ENCODE measurements around the gene NUDCD3.
A peak's percentile ranks its signal among the peaks of the same experiment; 100 is the strongest.

NUDCD3 gene

DNA sequence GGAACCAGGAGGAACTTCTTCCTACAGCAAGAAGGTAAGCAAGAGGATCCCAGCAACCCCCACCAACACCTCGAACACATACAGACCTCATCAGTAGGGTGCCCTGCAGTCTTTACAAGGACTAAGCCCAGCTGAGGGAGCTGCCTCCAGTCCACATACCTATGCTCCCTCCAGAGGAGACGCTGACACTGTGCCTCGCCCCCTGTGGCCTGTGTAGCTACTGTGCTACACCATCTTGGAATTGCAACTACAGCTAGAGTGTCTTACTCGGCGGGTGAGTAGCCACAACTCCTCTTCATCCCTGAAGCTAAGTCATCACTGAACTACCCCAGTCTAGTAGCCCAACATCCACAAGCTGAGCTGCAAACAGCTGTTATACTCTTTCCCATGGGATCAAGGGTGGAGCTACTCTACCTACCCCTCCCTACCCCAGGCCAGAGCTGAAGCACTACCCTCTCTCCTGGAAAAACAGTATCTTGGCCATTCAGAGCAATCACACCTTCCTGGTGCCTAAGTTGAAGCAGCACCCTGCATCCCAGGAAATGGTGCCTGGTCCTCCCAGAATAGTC is 122.9 kb downstream of the NUDCD3 start:
- no peak overlapping the region for H3K27ac ChIP-seq
- no peak overlapping the region for H3K4me3 ChIP-seq (ENCODE audit: low read depth, low read length)
- DNase-seq = no peak
- TF ChIP-seq, protein P1, sequence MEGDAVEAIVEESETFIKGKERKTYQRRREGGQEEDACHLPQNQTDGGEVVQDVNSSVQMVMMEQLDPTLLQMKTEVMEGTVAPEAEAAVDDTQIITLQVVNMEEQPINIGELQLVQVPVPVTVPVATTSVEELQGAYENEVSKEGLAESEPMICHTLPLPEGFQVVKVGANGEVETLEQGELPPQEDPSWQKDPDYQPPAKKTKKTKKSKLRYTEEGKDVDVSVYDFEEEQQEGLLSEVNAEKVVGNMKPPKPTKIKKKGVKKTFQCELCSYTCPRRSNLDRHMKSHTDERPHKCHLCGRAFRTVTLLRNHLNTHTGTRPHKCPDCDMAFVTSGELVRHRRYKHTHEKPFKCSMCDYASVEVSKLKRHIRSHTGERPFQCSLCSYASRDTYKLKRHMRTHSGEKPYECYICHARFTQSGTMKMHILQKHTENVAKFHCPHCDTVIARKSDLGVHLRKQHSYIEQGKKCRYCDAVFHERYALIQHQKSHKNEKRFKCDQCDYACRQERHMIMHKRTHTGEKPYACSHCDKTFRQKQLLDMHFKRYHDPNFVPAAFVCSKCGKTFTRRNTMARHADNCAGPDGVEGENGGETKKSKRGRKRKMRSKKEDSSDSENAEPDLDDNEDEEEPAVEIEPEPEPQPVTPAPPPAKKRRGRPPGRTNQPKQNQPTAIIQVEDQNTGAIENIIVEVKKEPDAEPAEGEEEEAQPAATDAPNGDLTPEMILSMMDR (IDR thresholded peaks at IDR 0.05; ENCODE audit: low read depth, low read length, missing control alignments) = no peak
- in situ Hi-C loops (cut with HindIII; ENCODE audit: low pct_ligation_motif_present, low sequenced_read_pairs) = no loop called here
- no peaks in the 10 kb centered on the region for H3K36me3 ChIP-seq (replicated peaks)
- no peaks in the 10 kb centered on the region for H3K27me3 ChIP-seq (replicated peaks)

GRCh38 chr7:44366986-44367385 is 123.5 kb downstream of the NUDCD3 start:
- H3K27ac ChIP-seq = no peak overlapping the region
- no peaks in the 10 kb centered on the region for H3K27me3 ChIP-seq (replicated peaks)
- TF ChIP-seq, protein P1 (IDR thresholded peaks at IDR 0.05; ENCODE audit: low read depth, low read length, missing control alignments) = no peak
- H3K36me3 ChIP-seq (replicated peaks) = no peaks in the 10 kb centered on the region
- H3K4me3 ChIP-seq (ENCODE audit: low read depth, low read length) = no peak overlapping the region
- no peak for DNase-seq
- in situ Hi-C loops (cut with HindIII; ENCODE audit: low pct_ligation_motif_present, low sequenced_read_pairs) = no loop called here

DNA sequence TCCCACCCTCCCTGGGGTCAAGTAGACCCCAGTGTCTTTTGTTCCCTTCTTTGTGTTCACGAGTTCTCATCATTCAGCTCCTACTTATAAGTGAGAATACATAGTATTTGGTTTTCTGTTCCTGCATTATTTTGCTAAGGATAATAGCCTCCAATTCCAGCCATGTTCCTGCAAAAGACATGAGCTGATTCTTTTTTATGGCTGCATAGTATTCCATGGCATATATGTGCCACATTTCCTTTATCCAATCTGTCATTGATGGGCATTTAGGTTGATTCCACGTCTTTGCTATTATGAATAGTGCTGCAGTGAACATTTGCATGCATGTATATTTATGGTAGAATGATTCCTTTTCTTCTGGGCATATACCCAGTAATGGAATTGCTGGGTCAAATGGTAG is 136.8 kb downstream of the NUDCD3 start:
- no peaks in the 10 kb centered on the region for H3K27me3 ChIP-seq (replicated peaks)
- no peaks in the 10 kb centered on the region for H3K36me3 ChIP-seq (replicated peaks)
- TF ChIP-seq, protein P1 (IDR thresholded peaks at IDR 0.05; ENCODE audit: low read depth, low read length, missing control alignments) = no peak
- in situ Hi-C loops (cut with HindIII; ENCODE audit: low pct_ligation_motif_present, low sequenced_read_pairs) = no loop called here
- H3K4me3 ChIP-seq (ENCODE audit: low read depth, low read length) = no peak overlapping the region
- no peak for DNase-seq
- H3K27ac ChIP-seq = no peak overlapping the region

DNA sequence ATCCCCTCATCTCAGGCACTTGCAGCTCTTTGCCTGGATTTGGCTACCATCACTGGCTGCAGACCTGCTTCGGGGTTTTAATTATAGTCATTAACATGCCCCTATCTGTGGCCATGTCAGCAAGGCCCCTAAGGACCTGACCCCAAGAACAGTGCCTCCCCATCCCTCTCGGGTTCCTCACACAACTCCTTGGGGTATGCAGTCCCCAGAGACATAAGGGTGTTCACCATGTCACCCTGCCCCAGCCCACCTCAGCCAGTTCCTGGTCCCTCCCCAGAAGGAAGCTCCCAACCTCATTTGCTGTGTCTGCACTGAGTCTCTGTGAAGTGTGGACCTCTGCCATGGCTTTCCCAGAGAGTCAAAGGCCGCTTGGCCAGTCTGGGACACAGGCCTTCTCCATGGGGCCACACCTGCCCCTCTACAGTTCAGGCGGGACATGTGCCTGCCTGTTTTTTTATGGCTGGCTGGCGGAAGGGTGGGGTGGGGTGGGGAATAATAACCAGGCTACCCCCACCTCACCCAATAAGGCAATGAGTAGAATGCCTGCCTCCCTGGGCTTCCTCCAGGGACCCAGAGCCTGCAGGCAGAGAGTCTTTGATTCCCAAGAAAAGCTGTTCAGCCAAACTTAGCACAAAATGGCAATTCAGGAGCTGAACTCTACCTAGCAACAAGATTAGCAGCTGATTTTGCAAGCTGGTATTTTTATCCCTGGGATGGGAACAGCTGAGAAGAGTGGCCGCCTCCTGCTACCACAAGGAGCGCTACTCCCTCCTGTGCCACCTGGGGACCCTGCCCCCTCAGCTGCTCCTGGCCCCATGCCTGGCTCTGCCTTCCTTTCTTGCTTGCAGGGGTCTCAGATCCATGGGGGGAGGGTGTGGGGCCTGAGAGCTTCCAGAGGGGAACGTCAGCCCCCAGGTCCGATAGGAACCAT is 141.3 kb downstream of the NUDCD3 start:
- H3K4me3 ChIP-seq (ENCODE audit: low read depth, low read length) = no peak overlapping the region
- H3K27ac ChIP-seq = no peak overlapping the region
- no peak for DNase-seq
- no peaks in the 10 kb centered on the region for H3K36me3 ChIP-seq (replicated peaks)
- in situ Hi-C loops (cut with HindIII; ENCODE audit: low pct_ligation_motif_present, low sequenced_read_pairs) = no loop called here
- TF ChIP-seq, protein P1 (IDR thresholded peaks at IDR 0.05; ENCODE audit: low read depth, low read length, missing control alignments) = peak; percentile 35
- H3K27me3 ChIP-seq (replicated peaks) = no peaks in the 10 kb centered on the region

DNA sequence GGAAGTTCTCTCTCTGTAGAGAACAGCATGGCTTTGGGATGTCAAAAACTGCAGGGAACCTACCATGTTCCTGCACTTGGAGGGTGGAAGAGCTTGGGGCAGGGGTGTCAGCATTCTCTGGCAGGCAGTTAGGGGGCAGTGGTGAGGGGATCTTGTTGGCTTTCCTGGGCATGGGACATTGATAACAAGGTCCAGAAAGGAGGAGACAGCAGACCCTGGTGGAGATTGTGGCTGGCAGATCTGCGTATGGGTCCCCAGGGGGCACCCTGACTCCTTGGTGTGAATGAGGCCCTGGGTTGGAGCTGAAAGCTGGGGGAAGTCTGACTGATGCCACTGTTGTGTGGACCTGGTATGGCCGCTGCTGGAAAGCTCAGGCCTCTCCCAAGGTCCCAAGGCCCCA is 142.2 kb downstream of the NUDCD3 start:
- Histone ChIP-seq H3K4me3 (ENCODE audit: low read depth, low read length) (no peak overlapping the region), H3K27me3 (replicated peaks) (no peaks in the 10 kb centered on the region), H3K36me3 (replicated peaks) (no peaks in the 10 kb centered on the region), H3K27ac (no peak overlapping the region)
- in situ Hi-C loops (cut with HindIII; ENCODE audit: low pct_ligation_motif_present, low sequenced_read_pairs) = no loop called here
- peak; percentile 49 for DNase-seq
- TF ChIP-seq, protein P1 (IDR thresholded peaks at IDR 0.05; ENCODE audit: low read depth, low read length, missing control alignments) = peak; percentile 83
